GM19035 (cell line): ENCODE data around the gene PGAM5.
A peak's percentile ranks its signal among the peaks of the same experiment; 100 is the strongest.

Experiments used
- ATAC-seq: cut with Tn5 transposase; IDR thresholded peaks from one replicate; pipeline ENCODE4 v1.9.1; 2021; ENCODE audit not compliant: unreplicated experiment

PGAM5 gene

GRCh38 chr12:132710405-132711079 lies at the start of gene PGAM5:
Gene PGAM5 (plus strand): TSS chr12:132710842. CDS start chr12:132710877, 35 bp downstream.
- ATAC-seq, result peak; percentile 88

GRCh38 chr12:132660996-132661395 lies 49.6 kb upstream of the PGAM5 start:
- ATAC-seq, result no peak

- ATAC-seq, result no peak
These were observed 48.7 kb upstream of the PGAM5 start for GRCh38 chr12:132661972-132662371.

DNA sequence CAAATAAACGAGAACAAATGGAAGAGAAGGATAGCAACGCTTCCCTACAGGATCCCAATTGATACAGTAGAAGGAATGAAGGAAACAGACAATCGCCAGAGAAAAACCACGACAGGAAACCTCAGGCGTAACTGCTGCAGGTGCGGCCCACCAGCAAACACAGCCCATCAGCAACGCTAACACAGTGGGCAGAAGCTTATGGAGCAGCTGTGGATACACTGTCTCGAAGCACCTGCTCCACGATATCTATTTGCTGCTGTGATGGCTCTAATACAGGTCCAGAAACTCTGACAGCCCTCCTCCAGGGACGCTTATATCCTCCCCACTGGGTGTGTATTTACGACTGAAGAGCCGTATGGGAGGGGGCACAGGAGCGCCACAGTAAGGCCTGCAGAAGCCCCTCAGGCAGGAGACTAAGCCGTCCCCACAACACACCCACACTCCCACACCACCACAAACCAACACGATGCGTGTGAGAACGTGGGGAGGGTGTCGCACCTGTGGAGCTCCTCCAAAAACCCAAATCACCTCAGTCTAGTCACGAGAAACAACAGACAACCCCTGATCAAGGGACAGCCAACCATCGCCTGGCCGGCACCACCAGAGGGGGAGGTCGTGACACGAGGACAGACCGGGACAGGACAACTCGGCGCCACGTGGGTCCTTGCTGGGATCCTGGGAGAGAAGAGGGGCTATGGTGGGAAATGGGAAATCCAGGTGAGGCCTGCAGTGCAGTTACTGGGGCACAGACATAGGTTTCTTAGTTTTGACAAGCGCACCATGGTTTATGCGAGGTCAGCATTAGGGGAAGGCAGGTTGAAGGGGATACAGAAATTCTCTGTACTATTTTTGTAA lies 47.5 kb upstream of the PGAM5 start:
- no peak for ATAC-seq

DNA sequence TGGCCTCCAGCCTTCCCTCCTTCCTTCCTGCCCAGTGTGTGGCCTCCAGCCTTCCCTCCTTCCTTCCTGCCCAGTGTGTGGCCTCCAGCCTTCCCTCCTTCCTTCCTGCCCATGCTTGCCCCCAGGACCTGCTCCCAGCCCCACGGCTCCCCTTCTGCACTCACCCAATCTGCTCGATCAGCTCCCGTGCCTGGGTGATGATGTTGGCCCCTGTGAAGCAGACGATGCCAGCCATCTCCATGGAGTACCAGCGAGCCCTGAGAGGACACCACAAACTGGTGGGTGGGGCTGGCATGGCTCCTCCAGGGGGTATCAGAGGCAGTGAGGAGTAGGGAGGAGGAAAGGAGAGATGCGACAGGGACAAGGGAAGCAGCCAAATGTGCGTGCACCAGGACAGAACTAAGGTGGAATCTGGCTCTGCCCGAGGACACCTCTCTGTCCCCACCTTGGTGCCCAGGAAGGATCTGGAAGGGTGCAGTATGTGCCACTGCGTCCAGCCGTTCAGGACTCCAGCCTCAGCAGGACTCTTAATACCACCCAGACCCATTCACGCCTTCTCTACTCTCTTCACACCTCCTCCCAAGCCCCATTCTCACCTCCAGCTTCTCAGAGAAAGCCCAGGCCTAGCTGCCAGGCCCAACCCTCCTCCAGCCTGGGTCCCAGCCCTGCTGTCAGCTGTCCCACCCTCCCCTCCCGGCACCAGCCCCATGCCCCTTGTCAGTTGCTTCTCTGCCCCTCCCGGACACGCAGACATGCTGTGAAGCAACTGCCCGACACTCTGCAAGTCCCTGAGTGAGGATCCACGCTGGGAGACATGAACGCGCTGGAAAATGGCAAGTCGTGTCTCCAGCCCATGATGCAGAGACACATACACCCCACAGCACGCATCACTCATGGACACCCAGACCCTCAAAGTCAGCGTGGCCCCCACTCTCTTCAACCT lies 46.2 kb upstream of the PGAM5 start:
- no peak for ATAC-seq

DNA sequence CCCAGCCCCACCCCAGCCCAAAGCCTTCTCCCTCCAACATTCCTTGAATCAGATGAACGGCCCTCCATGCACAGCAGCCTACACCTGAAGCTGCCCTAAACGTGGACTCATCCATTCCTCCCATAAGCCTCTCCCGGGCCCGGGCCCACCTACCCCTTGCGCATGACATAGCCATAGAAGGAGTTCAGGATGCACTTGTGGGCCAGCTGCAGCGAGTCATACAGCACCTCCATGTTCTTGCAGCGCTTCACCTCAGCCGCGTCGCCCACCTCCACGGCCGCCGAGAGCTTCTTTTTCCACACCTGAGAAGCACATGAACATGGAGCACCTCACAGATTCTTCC lies 45.5 kb upstream of the PGAM5 start:
- no peak for ATAC-seq

DNA sequence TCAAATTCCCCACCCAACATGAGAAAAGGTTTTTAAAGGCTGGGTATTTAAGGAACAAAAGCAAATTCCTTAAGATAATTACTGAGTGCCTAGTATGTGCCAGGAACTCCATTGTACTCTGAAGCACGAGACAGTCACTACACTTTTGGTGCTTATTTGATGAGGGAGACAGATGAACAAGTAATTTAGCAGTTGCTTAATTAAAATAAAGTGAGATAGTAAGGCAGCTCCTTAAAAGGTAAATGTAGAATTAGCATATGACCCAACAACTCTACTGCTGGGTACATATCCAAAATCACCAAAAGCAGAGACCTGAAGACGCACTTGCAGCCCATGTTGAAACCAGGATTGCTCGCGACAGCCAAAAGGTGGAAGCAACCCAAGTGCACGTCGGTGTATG lies 44.8 kb upstream of the PGAM5 start:
- ATAC-seq, result no peak

DNA sequence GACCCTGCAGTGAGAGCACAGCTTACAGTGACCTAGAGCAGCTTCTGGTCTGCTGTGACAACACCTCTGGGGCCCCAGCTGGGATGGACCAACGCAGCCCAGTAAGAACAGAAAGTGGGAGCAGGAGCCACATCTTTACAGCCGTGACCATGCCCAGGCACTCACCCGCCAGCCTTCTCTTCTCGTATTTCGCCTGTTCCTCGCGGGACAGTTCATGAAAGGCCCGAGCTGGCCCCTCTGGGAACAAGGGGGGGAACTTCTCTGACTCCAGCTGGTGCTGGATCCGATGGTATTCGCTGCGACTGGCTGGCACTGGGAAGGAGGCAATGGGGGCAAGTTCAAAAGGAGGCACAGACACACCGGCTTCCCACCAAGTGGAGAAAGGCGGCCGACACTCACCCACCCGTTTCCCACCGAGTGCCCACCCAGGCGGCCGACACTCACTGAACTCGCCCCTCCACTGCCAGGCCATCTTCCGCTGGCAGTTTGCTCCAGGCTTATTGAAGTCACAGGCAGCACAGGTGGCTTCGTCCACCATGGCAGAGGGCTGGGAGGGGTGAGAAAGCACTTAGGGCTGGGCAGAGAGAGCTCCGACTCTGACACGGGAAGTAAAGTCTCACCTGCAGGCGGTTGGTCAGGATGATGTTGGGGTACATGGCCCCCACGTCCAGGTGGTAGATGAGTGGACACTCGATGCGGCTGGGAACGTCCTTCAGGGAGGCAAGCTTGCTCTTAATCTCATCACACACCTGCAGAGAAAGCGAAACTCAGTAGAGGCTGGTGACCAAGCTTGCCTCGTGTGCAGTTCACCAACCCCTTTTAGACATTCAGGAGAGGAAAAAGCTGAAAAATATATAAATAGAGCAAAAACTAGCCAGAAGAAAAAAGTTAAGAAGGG lies 42.2 kb upstream of the PGAM5 start:
- ATAC-seq, result no peak

GRCh38 chr12:132669166-132669879 lies 41.3 kb upstream of the PGAM5 start:
- ATAC-seq, result no peak

DNA sequence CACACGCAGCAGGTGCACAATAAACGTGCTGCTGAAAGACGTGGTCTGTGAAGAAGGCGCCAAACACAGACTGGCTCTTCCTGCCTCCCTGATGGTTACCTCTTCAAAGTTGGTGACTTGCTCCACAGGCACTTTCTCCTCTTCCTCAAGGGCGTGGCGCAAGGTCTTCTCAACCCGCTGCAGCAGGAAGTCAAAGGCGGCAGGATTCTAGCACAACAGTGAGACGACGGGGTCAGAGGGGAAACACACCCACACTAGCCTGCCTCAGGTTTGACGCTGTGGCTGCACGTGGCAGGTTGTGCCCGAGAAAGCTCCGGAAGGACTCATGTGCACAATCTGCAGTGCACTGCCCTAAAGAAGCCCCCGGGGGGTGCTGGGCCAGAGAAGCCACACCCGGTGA lies 38.5 kb upstream of the PGAM5 start:
- no peak for ATAC-seq

- ATAC-seq, result no peak
These were observed 38.0 kb upstream of the PGAM5 start for GRCh38 chr12:132672678-132673077.

DNA sequence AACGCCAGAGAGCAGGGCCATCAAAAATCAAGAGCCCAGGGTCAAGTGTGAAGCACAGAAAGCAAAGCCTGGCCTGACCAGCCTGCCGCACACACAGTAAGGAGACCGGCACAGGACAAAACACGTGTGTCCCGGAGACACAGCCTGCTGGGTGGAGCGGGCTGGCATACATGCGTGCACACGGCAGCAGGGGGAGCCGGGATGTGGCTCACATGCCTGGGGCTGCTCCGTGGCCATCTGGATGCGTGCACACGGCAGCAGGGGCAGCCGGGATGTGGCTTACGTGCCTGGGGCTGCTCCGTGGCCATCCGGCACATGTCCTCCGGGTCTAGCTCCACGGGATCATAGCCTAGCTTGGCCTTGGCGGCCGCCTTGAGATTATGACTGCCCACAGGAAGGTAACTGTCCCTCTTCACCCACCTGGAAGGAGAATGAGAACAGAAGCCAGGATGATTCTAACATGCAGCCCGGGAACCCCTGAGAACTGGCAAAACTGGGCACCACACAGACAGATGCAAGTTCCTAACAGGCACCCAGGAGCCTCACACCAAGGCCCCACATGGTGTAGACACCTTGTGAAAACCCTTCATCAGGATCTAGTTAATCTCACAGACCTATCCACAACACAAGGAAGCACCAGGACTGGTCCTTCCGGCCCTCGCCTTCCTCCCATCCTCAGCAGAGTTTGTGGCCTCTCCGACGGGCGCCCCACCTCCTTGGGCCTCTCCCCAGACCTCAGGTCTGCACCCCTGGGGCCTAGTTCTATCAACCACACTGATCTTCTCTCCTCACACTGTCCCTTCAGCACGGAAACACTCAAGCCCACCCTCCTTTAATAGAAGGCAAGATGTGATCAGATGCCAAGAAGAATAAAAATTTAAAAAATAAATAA lies 37.1 kb upstream of the PGAM5 start:
- ATAC-seq, result no peak

- no peak for ATAC-seq
These were observed 36.1 kb upstream of the PGAM5 start for GRCh38 chr12:132674561-132674960.

DNA sequence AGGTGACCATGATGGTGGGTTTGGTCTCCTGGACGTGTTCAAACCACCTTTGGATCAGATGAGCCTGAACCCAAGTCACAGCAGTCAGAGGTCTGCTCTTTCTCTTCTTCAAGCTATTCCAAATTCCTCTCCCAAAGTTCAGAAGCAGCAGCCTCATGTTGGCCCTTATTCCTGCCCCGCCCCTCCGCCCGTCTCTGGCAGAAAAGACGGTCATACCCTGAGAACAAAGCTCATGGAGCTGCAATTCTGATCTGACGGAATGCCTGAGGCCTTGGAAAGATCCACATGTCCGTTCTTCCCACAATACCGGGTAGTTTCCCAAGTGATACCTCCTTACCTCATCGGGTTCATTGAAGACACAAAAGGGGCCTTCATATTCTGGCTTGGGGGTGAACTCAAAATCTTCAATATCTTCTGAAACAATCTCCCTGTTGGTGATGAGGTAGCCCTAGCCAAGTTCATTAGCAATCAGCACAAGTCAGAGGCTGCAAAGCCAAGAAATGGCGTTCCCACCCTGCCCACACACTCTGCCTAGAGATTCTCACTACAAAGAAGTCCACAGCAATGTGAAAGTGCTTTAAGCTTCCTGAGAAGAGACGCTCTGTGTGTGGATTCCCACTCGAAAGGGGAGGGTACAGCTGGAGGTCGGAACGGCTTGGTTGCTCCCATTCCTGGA lies 34.7 kb upstream of the PGAM5 start:
- no peak for ATAC-seq

GRCh38 chr12:132677492-132677891 lies 33.1 kb upstream of the PGAM5 start:
- no peak for ATAC-seq

DNA sequence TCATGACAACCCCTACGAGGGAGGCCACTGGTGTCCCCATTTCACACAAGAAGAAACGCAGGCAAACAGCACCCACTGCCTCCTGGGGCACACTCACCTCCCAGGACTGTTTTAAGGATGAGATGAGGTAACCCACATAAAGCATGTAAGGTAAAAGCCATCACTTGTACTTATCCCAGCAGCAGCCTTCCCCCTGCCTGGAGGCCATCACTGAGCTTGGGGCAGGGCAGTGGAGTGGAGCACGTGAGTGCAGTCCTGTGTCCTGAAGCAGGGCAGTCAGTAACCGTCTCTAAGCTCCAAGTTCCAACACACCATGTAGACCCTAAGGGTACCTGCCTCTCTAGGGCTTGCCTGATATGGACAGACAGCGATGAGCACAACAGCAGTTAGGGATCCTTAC lies 25.2 kb upstream of the PGAM5 start:
- ATAC-seq, result no peak

DNA sequence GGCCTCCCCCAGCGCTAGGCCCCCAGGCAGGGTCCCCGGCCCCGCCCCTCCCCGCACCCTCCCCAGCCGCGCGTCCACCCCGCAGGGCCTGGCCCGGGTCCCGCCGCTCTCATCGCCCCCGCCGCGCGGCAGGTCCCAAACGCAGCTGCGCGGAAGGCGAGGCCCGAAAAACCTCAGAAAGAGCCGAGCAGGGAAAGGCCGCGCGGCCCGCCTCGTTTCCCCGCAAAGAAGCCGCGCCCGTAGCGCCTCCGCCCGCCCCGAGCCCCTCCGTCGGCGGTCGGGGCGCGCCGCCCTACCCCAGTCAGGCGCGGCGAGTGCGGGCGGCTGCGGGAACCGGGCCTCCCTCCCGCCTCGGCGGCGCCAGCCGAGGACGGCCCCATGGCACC lies 23.8 kb upstream of the PGAM5 start:
- ATAC-seq, result peak; percentile 38
